SIG-M5 treated with dmso at 0.1 percent for 504 hours (cell line): ENCODE data around the gene MCHR1.
"Not testable (repeated sequence)": the region's sequence is repeated elsewhere in the genome, so short reads cannot be mapped to it uniquely, and the experiment has no call there.

Source experiments
- DNase-seq: peaks from one replicate; lab custom pipeline; 2025; ENCODE audit not compliant: unreplicated experiment; lab: John Stamatoyannopoulos, UW

MCHR1 gene

GRCh38 chr22:40687706-40688105, 8.4 kb downstream of the MCHR1 start:
- DNase-seq: no peak

GRCh38 chr22:40690370-40690769, 11.1 kb downstream of the MCHR1 start:
- no peak for DNase-seq

- DNase-seq: no peak
Observed at GRCh38 chr22:40691532-40691931, 12.2 kb downstream of the MCHR1 start.

GRCh38 chr22:40694411-40694810, 15.1 kb downstream of the MCHR1 start:
- no peak for DNase-seq

GRCh38 chr22:40701274-40701673, 22.0 kb downstream of the MCHR1 start:
- DNase-seq: no peak

- DNase-seq: no peak
Observed at GRCh38 chr22:40703174-40703573, 23.9 kb downstream of the MCHR1 start.

- no peak for DNase-seq
Observed at GRCh38 chr22:40703736-40704135, 24.5 kb downstream of the MCHR1 start.

DNA sequence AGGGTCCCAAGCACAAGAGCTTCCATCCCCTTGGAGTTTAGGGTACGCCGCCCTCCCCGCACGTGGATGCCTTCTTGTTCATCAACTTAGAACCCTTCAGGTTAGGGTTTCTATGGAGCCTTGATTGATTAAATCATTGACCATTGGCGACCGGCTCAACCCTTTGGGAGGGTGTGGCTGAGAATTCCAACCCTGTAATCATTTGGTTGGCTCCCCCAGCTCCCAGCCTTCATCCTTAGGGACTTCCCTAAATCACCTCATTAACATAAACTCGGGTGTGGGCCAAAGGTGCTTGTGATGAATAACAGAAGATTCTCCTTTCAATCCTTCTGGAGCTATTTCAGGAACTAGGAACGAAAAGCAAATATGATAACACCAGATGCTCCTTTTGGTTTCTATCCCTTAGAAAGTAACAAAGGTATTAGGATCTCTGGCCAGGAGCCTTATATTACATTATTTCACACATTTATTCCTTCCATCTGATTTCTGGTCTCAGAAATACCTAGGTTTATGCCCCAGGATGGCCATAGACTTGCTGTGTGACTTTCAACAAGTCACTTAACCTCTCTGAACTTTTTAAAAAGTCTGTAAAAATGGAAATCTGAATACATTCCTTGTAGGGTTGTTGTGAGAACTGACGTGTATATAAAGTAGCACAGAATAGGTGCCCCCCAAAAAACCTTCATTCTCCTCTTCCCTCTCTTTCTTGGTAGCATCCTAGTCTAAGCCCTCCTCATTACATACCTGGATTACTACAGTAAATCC, 26.8 kb downstream of the MCHR1 start:
- no peak for DNase-seq

- DNase-seq: no peak
Observed at GRCh38 chr22:40707154-40707553, 27.9 kb downstream of the MCHR1 start.

GRCh38 chr22:40708177-40708576, 28.9 kb downstream of the MCHR1 start:
- no peak for DNase-seq

DNA sequence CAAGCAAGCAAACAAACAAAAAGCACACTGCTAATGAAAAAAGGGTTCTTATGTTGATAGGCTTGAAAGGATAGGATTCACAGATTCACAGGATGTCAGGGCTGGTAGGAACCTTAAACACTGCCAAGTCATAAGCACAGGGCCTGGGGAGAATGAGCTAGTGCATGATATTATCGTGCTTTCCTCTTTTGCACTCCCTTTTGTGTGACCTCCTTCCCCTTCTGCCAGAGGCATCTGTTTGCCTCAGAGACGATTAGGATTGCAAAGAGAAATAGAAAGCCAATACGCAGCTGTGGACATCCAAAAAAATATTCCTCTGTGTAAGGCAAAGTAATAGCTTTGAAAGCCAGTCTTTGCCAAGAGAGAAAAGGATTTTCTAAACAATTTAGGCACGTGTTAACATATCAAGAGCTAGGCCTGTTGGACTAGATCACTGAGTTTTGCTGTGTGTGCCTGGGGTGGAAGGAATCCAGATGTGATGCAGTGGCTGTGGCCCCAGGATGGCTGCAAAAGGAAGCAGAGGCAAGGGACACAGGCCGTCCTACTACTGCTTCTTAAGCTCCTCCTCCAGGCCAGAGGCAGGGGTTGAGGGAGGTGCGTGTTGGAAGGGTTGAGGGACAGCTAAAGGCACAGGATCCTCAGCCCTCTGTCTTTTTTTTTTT, 30.6 kb downstream of the MCHR1 start:
- no peak for DNase-seq

- no peak for DNase-seq
Observed at GRCh38 chr22:40712311-40712710, 33.0 kb downstream of the MCHR1 start.

DNA sequence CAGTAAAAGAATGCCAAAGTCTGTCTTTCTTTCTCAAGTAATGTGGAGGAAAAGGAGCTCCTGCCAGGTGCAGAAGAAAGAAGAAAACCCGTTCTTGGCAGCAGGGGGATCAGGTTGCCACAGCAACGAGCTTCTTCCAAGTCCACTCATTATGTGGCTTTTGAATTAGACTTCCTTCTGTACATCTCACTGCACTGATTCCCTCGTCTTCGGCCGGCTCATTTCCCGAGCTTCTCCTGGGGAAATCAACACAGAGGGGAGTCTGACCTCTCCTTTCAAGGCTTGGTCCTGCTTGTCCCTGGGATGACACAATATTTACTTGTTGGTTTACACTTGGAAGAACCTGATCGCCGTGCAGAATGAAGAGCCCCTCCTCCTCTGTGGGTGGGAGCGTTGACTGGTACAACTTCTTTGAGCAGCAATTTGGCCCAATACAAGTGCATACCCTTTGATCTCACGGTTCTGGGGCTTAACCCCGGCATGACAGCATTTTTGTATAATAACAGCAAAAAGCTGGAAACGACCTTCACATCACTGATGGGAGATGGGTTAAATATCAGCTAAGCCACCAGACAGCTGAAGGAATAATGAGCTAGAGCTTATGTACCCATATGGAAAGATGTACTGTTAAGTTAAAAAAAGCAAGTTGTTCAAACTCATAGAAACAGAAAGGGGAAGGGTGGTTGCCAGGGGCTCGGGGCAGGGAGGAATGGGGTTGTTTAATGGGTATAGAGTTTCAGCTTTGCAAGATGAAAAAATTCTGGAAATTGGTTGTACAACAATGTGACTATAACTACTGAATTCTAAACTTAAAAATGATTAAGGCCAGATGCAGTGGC, 35.4 kb downstream of the MCHR1 start:
- DNase-seq: no peak

DNA sequence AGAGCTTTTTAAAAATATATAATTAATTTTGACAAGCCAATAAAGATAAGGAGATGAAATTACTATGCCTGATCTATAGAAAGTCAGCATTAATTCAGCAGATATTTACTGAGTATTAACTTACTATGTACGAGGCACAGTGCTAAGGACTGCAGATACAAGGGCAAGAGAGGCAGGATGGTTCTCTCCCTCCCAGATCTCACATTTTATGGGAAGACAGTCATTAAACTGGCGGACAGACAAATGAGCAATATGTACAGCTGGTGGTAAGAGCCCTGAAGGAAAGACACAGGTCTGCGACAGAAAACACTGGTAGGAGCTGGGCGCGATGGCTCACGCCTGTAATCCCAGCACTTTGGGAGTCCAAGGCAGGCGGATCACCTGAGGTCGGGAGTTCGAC, 36.8 kb downstream of the MCHR1 start:
- DNase-seq: no peak

- not testable (repeated sequence) for DNase-seq
Observed at GRCh38 chr22:40717657-40718056, 38.4 kb downstream of the MCHR1 start.

DNA sequence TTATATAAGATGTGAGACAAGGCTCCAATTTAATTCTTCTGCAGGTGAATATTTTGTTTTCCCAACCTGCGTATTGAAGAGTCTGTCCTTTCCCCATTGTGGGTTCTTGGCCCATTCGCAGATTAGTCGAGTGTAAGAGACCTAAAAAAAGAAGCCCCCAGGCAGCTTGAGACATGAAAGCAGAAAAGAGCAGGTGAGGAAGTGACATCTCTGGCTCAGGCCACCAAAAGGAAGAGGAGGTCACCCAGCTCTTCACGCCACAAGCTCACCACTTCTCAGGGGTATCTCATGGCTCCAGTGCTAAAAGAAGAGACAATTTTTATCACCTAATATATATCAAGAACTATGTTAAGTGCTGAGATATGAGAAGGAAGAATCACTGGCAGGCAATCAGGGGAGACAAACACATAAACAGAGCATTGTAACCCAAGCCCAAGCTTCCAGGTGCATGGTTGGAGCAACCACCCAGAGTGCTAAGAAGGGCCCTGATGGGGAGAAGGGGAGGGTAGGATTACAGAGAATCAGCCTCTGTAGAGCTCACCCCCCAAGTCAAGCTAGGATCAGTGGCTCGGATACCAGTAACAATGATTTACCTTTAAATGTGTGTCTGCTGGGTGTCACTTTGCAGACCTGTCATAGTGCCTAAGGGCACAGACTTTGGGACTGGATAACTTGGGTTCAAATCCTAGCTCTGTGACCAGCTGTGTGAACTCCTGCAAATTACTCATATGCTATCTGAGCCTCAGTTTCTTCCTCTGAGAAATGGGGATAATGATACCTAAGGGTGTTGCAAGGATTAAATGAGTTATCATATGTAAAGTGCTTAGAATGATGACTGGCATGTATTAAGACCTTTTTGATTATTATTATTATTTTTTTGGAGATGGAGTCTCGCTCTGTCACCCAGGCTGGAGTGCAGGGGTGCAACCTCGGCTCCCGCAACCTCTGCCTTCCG, 39.2 kb downstream of the MCHR1 start:
- no peak for DNase-seq

DNA sequence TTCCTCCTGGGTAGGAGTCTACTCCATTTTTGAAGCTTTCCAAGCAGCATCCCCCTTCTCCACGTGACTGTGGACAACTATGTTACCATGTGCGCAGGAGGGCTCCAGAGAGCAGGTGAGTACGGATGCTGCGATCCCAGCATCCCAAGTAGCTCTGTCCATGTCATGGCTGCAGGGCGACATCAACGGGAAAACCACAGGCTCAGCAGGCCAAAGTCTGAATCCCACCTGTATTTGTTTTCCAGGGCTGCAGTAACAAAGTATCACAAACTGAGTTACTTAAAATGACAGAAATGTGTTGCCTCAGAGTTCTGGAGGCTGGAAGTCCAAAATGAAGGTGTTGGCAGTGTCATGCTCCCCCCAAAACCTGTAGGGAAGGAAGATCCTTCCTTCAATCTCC, 40.3 kb downstream of the MCHR1 start:
- no peak for DNase-seq

- not testable (repeated sequence) for DNase-seq
Observed at GRCh38 chr22:40720156-40720537, 40.9 kb downstream of the MCHR1 start.

GRCh38 chr22:40720538-40721256, 41.4 kb downstream of the MCHR1 start:
- no peak for DNase-seq

GRCh38 chr22:40721266-40721665, 42.0 kb downstream of the MCHR1 start:
- no peak for DNase-seq
